ENCODE results near the gene JAML. TPM values are rescaled to one million over a fixed set of nuclear protein-coding genes. Genes with fewer than 3 reads are reported as not detected.

JAML gene
- total and polyA plus RNA-seq, 2 of the 8 experiments (the other 6 are each of a cell fraction or from before 2014, with no cell fraction given) = 0.12 to 0.58 TPM

DNA sequence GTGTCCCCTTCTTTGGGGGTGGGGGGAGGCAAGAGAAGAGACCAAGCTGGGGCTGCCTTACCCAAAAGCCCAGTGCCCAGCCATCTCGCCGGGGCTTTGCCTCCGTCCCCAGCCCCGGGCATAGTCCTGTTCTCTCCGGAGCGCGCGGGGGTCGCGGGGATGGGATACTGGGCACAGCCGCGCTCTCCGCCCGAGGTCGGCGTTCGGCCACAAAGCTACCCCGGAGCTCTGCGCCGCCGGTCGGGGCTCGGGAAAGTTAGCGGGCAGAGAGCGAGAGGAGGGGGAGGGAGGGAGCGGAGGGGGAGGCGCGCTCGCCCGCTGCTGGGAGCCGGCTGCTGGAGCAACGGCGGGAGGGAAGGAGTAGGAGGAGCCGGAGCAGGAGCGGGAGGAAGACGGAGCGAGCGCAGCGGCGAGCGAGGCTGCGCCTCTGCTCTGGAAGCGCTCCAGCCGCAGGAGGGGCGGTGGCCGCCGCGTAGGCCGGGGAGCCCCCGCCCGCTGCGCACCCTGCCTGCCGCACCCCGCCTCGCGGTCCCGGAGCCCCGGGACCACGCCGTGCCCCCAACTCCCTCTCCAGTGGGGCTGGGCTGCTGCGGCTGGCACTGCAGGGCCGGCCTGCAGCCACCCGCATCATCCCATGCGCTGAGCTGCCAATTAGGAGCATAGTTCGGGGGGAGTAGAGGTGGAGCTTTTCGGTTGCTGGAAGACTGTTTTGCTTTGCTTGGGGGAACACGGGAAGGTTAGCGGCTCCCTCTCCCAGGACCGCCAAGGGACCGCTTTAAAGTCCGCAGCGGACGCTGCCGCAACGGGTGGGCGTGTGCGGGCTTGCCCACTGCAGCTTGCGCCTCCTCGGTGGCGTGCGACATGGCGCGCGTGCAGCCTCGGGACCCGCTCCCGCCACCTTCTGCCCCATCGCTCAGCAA, 72.0 kb downstream of the JAML start, which contains the start of gene SCN4B:
Gene SCN4B, minus strand, starts transcription at position 272 of the 920 bp plus-strand sequence. Its CDS starts 150 bp downstream, at position 122.
- H3K4me1 ChIP-seq (replicated peaks in 1 of 4; ENCODE audit: control insufficient read depth in 3 of 4, insufficient read depth in 4 of 4, low read length in 3 of 4) = peaks cover 4 to 69% (median 46%) of the 10 kb centered on the region in 4 experiments
- H3K4ac ChIP-seq (replicated peaks; ENCODE audit: insufficient read length, low read depth, low read length) = no peak within 1 kb of the TSS
- POLR2A ChIA-PET (ENCODE audit: partially characterized antibody) = interaction anchor here (1.0 to 1.7 kb wide), 3 partner anchors 17 to 28 kb away, joined by 3 to 12 read pairs (median 4); no protein-coding TSS in a partner anchor
- no peak within 1 kb of the TSS for H3K56ac ChIP-seq (replicated peaks; ENCODE audit: insufficient read length, low read depth, low read length)
- H3K27me3 ChIP-seq (replicated peaks in 1 of 4; ENCODE audit: control insufficient read depth in 3 of 4, extremely low read depth in 1 of 4, insufficient read depth in 3 of 4, low read length in 3 of 4) = peaks cover 34 to 77% (median 73%) of the 10 kb centered on the region in 4 experiments
- H4K5ac ChIP-seq (ENCODE audit: insufficient read length, low read depth, low read length) = no peak within 1 kb of the TSS
- no peaks in the 10 kb centered on the region for H4K20me1 ChIP-seq (replicated peaks in 1 of 2; ENCODE audit: control insufficient read depth in 1 of 2, insufficient read depth in 2 of 2, low read length in 2 of 2)
- peak within 1 kb of the TSS; percentile 86; the same call in 1 of the 2 replicates for H2BK20ac ChIP-seq (ENCODE audit: low read length)
- peak within 1 kb of the TSS; percentile 69; the same call in 1 of the 2 replicates for H2BK5ac ChIP-seq (ENCODE audit: low read depth, low read length)
- H3K23me2 ChIP-seq (ENCODE audit: low read depth, low read length) = peaks cover 27% of the 10 kb centered on the region
- no peak for FAIRE-seq
- no peaks in the 10 kb centered on the region for H3K9me3 ChIP-seq (ENCODE audit: insufficient read depth in 2 of 2, low read depth in 1 of 2, low read length in 1 of 2)
- peak within 1 kb of the TSS; percentile 97; the same call in 1 of the 2 replicates for H2BK15ac ChIP-seq (ENCODE audit: low read length)
- peak within 1 kb of the TSS; percentile 68 for H4K91ac ChIP-seq (replicated peaks; ENCODE audit: insufficient read length, low read length)
- no peaks in the 10 kb centered on the region for H3K79me2 ChIP-seq (ENCODE audit: control insufficient read depth in 1 of 2, insufficient read depth in 2 of 2, low read length in 2 of 2)
- H3K27ac ChIP-seq (ENCODE audit: low read depth, low read length) = no peak within 1 kb of the TSS
- H3K36me3 ChIP-seq (ENCODE audit: control insufficient read depth in 2 of 4, insufficient read depth in 4 of 4, low read length in 3 of 4) = no peaks in the 10 kb centered on the region
- H3K23ac ChIP-seq (ENCODE audit: insufficient read length) = no peak within 1 kb of the TSS
- no peak within 1 kb of the TSS; a peak in 1 of 7 replicates for H3K9ac ChIP-seq (replicated peaks in 1 of 4; ENCODE audit: extremely low read depth in 1 of 4, low read depth in 3 of 4, low read length in 3 of 4)
- peak within 1 kb of the TSS; percentile 9 for H4K8ac ChIP-seq (ENCODE audit: extremely low read depth, insufficient read depth, low read length)
- DNase-seq (ENCODE audit: low read depth in 1 of 2, low spot score in 2 of 2) = peak in 1 of 2 experiments; percentile 83
- peak within 1 kb of the TSS; percentile 94; the same call in 1 of the 2 replicates for H2BK12ac ChIP-seq (ENCODE audit: low read depth, low read length)
- WGBS, 2 experiments (ENCODE audit: extremely low coverage in 1 of 2, insufficient coverage in 1 of 2, insufficient read length in 1 of 2, insufficient replicate concordance in 2 of 2, low coverage in 1 of 2, low lambda C conversion rate in 2 of 2, missing lambda C conversion rate in 1 of 2) = 1% methylated on average over 48 of the region's 88 CpGs; no CpG with 5 or more reads in 1 of the 2 experiments
- H2BK120ac ChIP-seq (replicated peaks; ENCODE audit: low read depth, low read length) = peak within 1 kb of the TSS; percentile 31
- H3K18ac ChIP-seq (ENCODE audit: extremely low read depth, low read length) = peak within 1 kb of the TSS; percentile 89; the same call in 1 of the 2 replicates
- H3K14ac ChIP-seq (ENCODE audit: insufficient read length) = no peak within 1 kb of the TSS
- peak within 1 kb of the TSS; percentile 91 to 98 for H3K4me2 ChIP-seq (ENCODE audit: insufficient read depth in 1 of 2, low read depth in 2 of 2, low read length in 2 of 2)
- H2AK5ac ChIP-seq (ENCODE audit: low read depth, low read length) = no peak within 1 kb of the TSS
- CTCF ChIA-PET (ENCODE audit: partially characterized antibody) = interaction anchor here (0.5 to 12.7 kb wide), 4 partner anchors 10 to 25 kb away, joined by 3 to 245 read pairs (median 6); no protein-coding TSS in a partner anchor
- peak within 1 kb of the TSS; percentile 68 to 96 (median 77) for H3K4me3 ChIP-seq (ENCODE audit: extremely low read depth in 1 of 4, insufficient read depth in 2 of 4, low read depth in 3 of 4, low read length in 4 of 4)
- no peaks in the 10 kb centered on the region for H3K79me1 ChIP-seq (ENCODE audit: low read depth, low read length)
- peak within 1 kb of the TSS; percentile 46; the same call in 1 of the 2 replicates for H2AFZ ChIP-seq (ENCODE audit: low read length)
- 0 out of 2 replicates have a peak, but pooled peaks have one; percentile 14 for TF ChIP-seq TAF1 (IDR thresholded peaks at IDR 0.05; ENCODE audit: low read depth, low read length)
- TF ChIP-seq TCF12 (IDR thresholded peaks at IDR 0.05; ENCODE audit: low read depth, low read length) = no peak
- TF ChIP-seq EGR1 (IDR thresholded peaks at IDR 0.05; ENCODE audit: borderline replicate concordance, low read depth, low read length) = peak; percentile 67
- TF ChIP-seq, protein P1, sequence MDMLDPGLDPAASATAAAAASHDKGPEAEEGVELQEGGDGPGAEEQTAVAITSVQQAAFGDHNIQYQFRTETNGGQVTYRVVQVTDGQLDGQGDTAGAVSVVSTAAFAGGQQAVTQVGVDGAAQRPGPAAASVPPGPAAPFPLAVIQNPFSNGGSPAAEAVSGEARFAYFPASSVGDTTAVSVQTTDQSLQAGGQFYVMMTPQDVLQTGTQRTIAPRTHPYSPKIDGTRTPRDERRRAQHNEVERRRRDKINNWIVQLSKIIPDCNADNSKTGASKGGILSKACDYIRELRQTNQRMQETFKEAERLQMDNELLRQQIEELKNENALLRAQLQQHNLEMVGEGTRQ (IDR thresholded peaks at IDR 0.05; ENCODE audit: low read length) = no peak
- TF ChIP-seq ASH2L (IDR thresholded peaks at IDR 0.05; ENCODE audit: low read length) = peak; percentile 93
- peak; percentile 91 for TF ChIP-seq CTBP2 (IDR thresholded peaks at IDR 0.05; ENCODE audit: borderline replicate concordance, insufficient read depth, insufficient read length, low read length)
- TF ChIP-seq CBX5 (IDR thresholded peaks at IDR 0.05; ENCODE audit: low read depth, low read length) = no peak
- TF ChIP-seq SIRT6 (IDR thresholded peaks at IDR 0.05; ENCODE audit: low read length) = no peak
- TF ChIP-seq RNF2 (IDR thresholded peaks at IDR 0.05; ENCODE audit: borderline replicate concordance, low read depth, low read length, missing control alignments, poor library complexity, severe bottlenecking) = peak; percentile 31

Data from H1 (cell line).